Mesendoderm (in vitro differentiated cells): ENCODE results near the gene TM2D1.

Experiments used
- DNase-seq: peaks from one replicate; pipeline ENCODE4 v3.0.0; 2013
- H2AK5ac ChIP-seq: 2 replicates; pipeline ENCODE4 v1.6.1; 2013; ENCODE audit warnings: low read length, inconsistent platforms
- H2BK120ac ChIP-seq: 2 replicates; pipeline ENCODE4 v1.6.1; 2013; ENCODE audit warnings: low read depth, mild to moderate bottlenecking, low read length, moderate library complexity, mixed read lengths
- H2BK15ac ChIP-seq: replicated peaks from 2 replicates; pipeline ENCODE4 v1.6.1; 2013; ENCODE audit warnings: low read depth, mild to moderate bottlenecking, moderate library complexity
- H2BK5ac ChIP-seq: 2 replicates; pipeline ENCODE4 v1.6.1; 2013; ENCODE audit warnings: low read length, inconsistent platforms
- H3K18ac ChIP-seq: 2 replicates; pipeline ENCODE4 v1.6.1; 2013; ENCODE audit warnings: mild to moderate bottlenecking, low read length, mixed read lengths
- H3K23ac ChIP-seq: one replicate; pipeline ENCODE4 v1.6.1; 2013; ENCODE audit warnings: low read length
- H3K27ac ChIP-seq: 2 replicates; pipeline ENCODE4 v1.5.1; 2013; ENCODE audit warnings: low read depth, mild to moderate bottlenecking, inconsistent platforms, low read length, moderate library complexity
- H3K27me3 ChIP-seq: 2 replicates; pipeline ENCODE4 v1.6.1; 2013; ENCODE audit warnings: low read length, control low read depth, mild to moderate bottlenecking, inconsistent platforms; ENCODE audit not compliant: insufficient read depth, poor library complexity
- H3K36me3 ChIP-seq: 2 replicates; pipeline ENCODE4 v1.6.1; 2013; ENCODE audit warnings: low read length, inconsistent platforms; ENCODE audit not compliant: control insufficient read depth, insufficient read depth
- H3K4ac ChIP-seq: one replicate; pipeline ENCODE4 v1.6.1; 2013; ENCODE audit warnings: low read depth, mild to moderate bottlenecking, low read length, moderate library complexity
- H3K4me1 ChIP-seq: 2 replicates; pipeline ENCODE4 v1.6.1; 2013; ENCODE audit warnings: low read depth, low read length, inconsistent platforms; ENCODE audit not compliant: control insufficient read depth
- H3K4me2 ChIP-seq: 2 replicates; pipeline ENCODE4 v1.6.1; 2013; ENCODE audit warnings: low read length
- H3K4me3 ChIP-seq: 2 replicates; pipeline ENCODE4 v1.5.1; 2013; ENCODE audit warnings: mild to moderate bottlenecking, low read length
- H3K56ac ChIP-seq: one replicate; pipeline ENCODE4 v1.6.1; 2013; ENCODE audit warnings: low read length
- H3K79me1 ChIP-seq: 2 replicates; pipeline ENCODE4 v1.6.1; 2013; ENCODE audit warnings: low read length, inconsistent platforms
- H3K79me2 ChIP-seq: 2 replicates; pipeline ENCODE4 v1.6.1; 2013; ENCODE audit warnings: mild to moderate bottlenecking, low read length; ENCODE audit not compliant: control insufficient read depth, insufficient read depth
- H3K9ac ChIP-seq: 2 replicates; pipeline ENCODE4 v1.6.1; 2013; ENCODE audit warnings: low read length, inconsistent platforms
- H4K5ac ChIP-seq: one replicate; pipeline ENCODE4 v1.6.1; 2013; ENCODE audit warnings: low read length
- H4K8ac ChIP-seq: one replicate; pipeline ENCODE4 v1.6.1; 2013; ENCODE audit warnings: low read depth, mild to moderate bottlenecking, control low read depth, low read length, moderate library complexity
- WGBS: extraction: QIAGEN DNeasy Blood & Tissue Kit; methylation state at CpG from one replicate; pipeline ENCODE4 v1.1.7; 2013; ENCODE audit warnings: low lambda C conversion rate, missing lambda C conversion rate; ENCODE audit not compliant: insufficient coverage; ENCODE audit errors: extremely low coverage; 5-methylcytosine and 5-hydroxymethylcytosine counted together

TM2D1 gene

DNA sequence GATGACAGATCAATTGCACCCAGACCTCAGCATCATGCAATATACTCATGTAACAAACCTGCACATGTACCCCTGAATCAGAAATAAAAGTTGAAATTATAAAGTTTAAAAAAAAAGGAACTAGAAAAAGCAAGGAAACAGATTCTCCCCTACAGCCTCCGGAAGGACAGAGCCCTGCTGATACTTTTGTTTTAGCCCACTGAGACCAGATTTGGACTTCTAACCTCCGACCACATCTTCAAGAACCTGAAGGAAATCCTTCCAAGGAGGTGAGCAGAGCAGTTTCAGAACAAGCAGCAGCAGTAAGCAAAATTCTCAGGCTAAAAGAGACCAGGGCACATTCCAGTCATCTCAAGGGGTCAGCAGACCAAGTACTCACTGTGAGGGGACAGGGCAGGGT lies 54.5 kb downstream of the TM2D1 start:
- H2BK120ac ChIP-seq: no peak overlapping the region
- no peak overlapping the region for H3K56ac ChIP-seq
- H2BK15ac ChIP-seq: no peak overlapping the region
- H3K79me2 ChIP-seq: no peaks in the 10 kb centered on the region
- H3K4me3 ChIP-seq: no peak overlapping the region
- no peak overlapping the region for H3K4me2 ChIP-seq
- H3K23ac ChIP-seq: no peak overlapping the region
- DNase-seq: peak; percentile 2
- H3K36me3 ChIP-seq: no peaks in the 10 kb centered on the region
- no peak overlapping the region for H3K9ac ChIP-seq
- no peak overlapping the region for H4K5ac ChIP-seq
- no peaks in the 10 kb centered on the region for H3K4me1 ChIP-seq
- H3K79me1 ChIP-seq: no peaks in the 10 kb centered on the region
- no CpG with 5 or more reads among the region's 2 CpGs for WGBS
- H2BK5ac ChIP-seq: no peak overlapping the region
- H3K18ac ChIP-seq: no peak overlapping the region
- H4K8ac ChIP-seq: no peak overlapping the region
- H3K27ac ChIP-seq: no peak overlapping the region
- no peak overlapping the region for H3K4ac ChIP-seq
- no peaks in the 10 kb centered on the region for H3K27me3 ChIP-seq
- no peak overlapping the region for H2AK5ac ChIP-seq

- Histone ChIP-seq H3K23ac (no peak overlapping the region), H2BK120ac (no peak overlapping the region), H3K27me3 (no peaks in the 10 kb centered on the region), H3K9ac (no peak overlapping the region), H4K5ac (no peak overlapping the region), H3K4me3 (no peak overlapping the region), H2AK5ac (no peak overlapping the region), H3K4ac (no peak overlapping the region), H3K4me2 (no peak overlapping the region), H4K8ac (no peak overlapping the region), H3K4me1 (no peaks in the 10 kb centered on the region), H3K56ac (no peak overlapping the region), H3K79me2 (no peaks in the 10 kb centered on the region), H3K36me3 (no peaks in the 10 kb centered on the region), H2BK15ac (no peak overlapping the region), H3K27ac (no peak overlapping the region), H3K18ac (no peak overlapping the region), H3K79me1 (no peaks in the 10 kb centered on the region), H2BK5ac (no peak overlapping the region)
- DNase-seq: no peak
- no CpG with 5 or more reads among the region's 4 CpGs for WGBS
Measured at GRCh38 chr1:61670016-61670415, 54.9 kb downstream of the TM2D1 start.

GRCh38 chr1:61659061-61659460 lies 65.9 kb downstream of the TM2D1 start:
- H2BK120ac ChIP-seq: no peak overlapping the region
- no peaks in the 10 kb centered on the region for H3K79me2 ChIP-seq
- H3K9ac ChIP-seq: no peak overlapping the region
- H3K4ac ChIP-seq: no peak overlapping the region
- H3K4me1 ChIP-seq: no peaks in the 10 kb centered on the region
- H2AK5ac ChIP-seq: no peak overlapping the region
- WGBS: no CpG with 5 or more reads among the region's 2 CpGs
- H3K18ac ChIP-seq: no peak overlapping the region
- no peaks in the 10 kb centered on the region for H3K27me3 ChIP-seq
- H2BK15ac ChIP-seq: no peak overlapping the region
- no peak overlapping the region for H3K23ac ChIP-seq
- H2BK5ac ChIP-seq: no peak overlapping the region
- no peak overlapping the region for H3K56ac ChIP-seq
- no peak overlapping the region for H3K27ac ChIP-seq
- H4K5ac ChIP-seq: no peak overlapping the region
- H3K79me1 ChIP-seq: no peaks in the 10 kb centered on the region
- DNase-seq: peak; percentile 11
- H4K8ac ChIP-seq: no peak overlapping the region
- no peak overlapping the region for H3K4me3 ChIP-seq
- no peaks in the 10 kb centered on the region for H3K36me3 ChIP-seq
- no peak overlapping the region for H3K4me2 ChIP-seq

- H2AK5ac ChIP-seq: no peak overlapping the region
- H3K79me2 ChIP-seq: no peaks in the 10 kb centered on the region
- no peak overlapping the region for H3K4me2 ChIP-seq
- no peaks in the 10 kb centered on the region for H3K4me1 ChIP-seq
- no peak overlapping the region for H4K8ac ChIP-seq
- H3K4ac ChIP-seq: no peak overlapping the region
- no peak overlapping the region for H3K9ac ChIP-seq
- no peak overlapping the region for H3K27ac ChIP-seq
- no peak overlapping the region for H3K4me3 ChIP-seq
- no CpG with 5 or more reads among the region's 3 CpGs for WGBS
- no peaks in the 10 kb centered on the region for H3K27me3 ChIP-seq
- DNase-seq: no peak
- H3K36me3 ChIP-seq: no peaks in the 10 kb centered on the region
- no peak overlapping the region for H3K56ac ChIP-seq
- H3K23ac ChIP-seq: no peak overlapping the region
- no peaks in the 10 kb centered on the region for H3K79me1 ChIP-seq
- H3K18ac ChIP-seq: no peak overlapping the region
- no peak overlapping the region for H2BK5ac ChIP-seq
- H2BK15ac ChIP-seq: no peak overlapping the region
- no peak overlapping the region for H4K5ac ChIP-seq
- no peak overlapping the region for H2BK120ac ChIP-seq
Measured at GRCh38 chr1:61655453-61655852, 69.5 kb downstream of the TM2D1 start.

DNA sequence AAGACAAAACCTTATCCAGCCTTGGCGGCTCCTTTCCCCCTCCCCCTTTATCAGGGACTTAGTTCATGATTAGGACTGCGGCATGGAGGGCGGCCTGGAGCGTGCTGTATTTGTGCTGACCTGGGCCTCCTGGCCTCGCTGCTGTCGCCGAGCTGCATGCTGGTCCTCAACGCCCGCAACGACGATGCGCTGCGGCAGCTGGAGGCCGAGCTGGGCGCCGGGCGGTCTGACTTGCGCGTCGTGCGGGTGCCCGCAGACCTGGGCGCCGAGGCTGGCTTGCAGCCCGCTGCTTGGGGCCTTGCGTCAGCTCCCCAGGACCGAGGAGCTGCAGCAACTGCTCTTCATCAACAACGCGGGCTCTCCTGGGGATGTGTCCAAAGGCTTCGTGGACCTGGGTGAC lies 70.9 kb downstream of the TM2D1 start:
- no peak overlapping the region for H2BK15ac ChIP-seq
- no CpG with 5 or more reads among the region's 30 CpGs for WGBS
- no peak for DNase-seq

GRCh38 chr1:61648983-61649742 lies 75.8 kb downstream of the TM2D1 start:
- no peak overlapping the region for H2BK5ac ChIP-seq
- no peak overlapping the region for H3K4me3 ChIP-seq
- no peak overlapping the region for H3K4me2 ChIP-seq
- H3K9ac ChIP-seq: no peak overlapping the region
- H2BK15ac ChIP-seq: no peak overlapping the region
- H2BK120ac ChIP-seq: no peak overlapping the region
- no peaks in the 10 kb centered on the region for H3K79me2 ChIP-seq
- no peak overlapping the region for H4K5ac ChIP-seq
- no peaks in the 10 kb centered on the region for H3K27me3 ChIP-seq
- H3K79me1 ChIP-seq: no peaks in the 10 kb centered on the region
- no peak overlapping the region for H3K27ac ChIP-seq
- no CpG with 5 or more reads among the region's 5 CpGs for whole genome bisulfite sequencing
- H3K23ac ChIP-seq: no peak overlapping the region
- no peak overlapping the region for H4K8ac ChIP-seq
- no peak overlapping the region for H2AK5ac ChIP-seq
- no peak overlapping the region for H3K56ac ChIP-seq
- no peaks in the 10 kb centered on the region for H3K36me3 ChIP-seq
- DNase-seq: no peak
- no peak overlapping the region for H3K18ac ChIP-seq
- no peaks in the 10 kb centered on the region for H3K4me1 ChIP-seq
- H3K4ac ChIP-seq: no peak overlapping the region

More for the DNA sequence above, 70.9 kb downstream of the TM2D1 start:
- Histone ChIP-seq H4K5ac (no peak overlapping the region), H3K4me2 (no peak overlapping the region), H3K27ac (no peak overlapping the region), H4K8ac (no peak overlapping the region), H3K79me1 (no peaks in the 10 kb centered on the region), H3K18ac (no peak overlapping the region), H3K4me1 (no peaks in the 10 kb centered on the region), H3K27me3 (no peaks in the 10 kb centered on the region), H3K36me3 (no peaks in the 10 kb centered on the region), H3K79me2 (no peaks in the 10 kb centered on the region), H3K4ac (no peak overlapping the region), H3K56ac (no peak overlapping the region), H3K4me3 (no peak overlapping the region), H2BK5ac (no peak overlapping the region), H3K9ac (no peak overlapping the region), H2BK120ac (no peak overlapping the region), H2AK5ac (no peak overlapping the region), H3K23ac (no peak overlapping the region)
